ENCODE data around the gene FGGY. TPM values are rescaled to one million over a fixed set of nuclear protein-coding genes. Genes with fewer than 3 reads are reported as not detected.
A peak's percentile ranks its signal among the peaks of the same experiment; 100 is the strongest.

Gene FGGY
- total RNA-seq, 2 experiments from 2014 or later, result 11.9 to 13.6 TPM

- CTCF ChIA-PET, result no interaction called here
- DNase-seq (no peak), ATAC-seq (peak; percentile 20)
- intact Hi-C loops (cut with micrococcal nuclease), result no loop called here
- no peak overlapping the region for H3K4me3 Mint-ChIP-seq
- H3K36me3 Mint-ChIP-seq (ENCODE audit: low read depth), result no peaks in the 10 kb centered on the region
- TF ChIP-seq CTCF (IDR thresholded peaks at IDR 0.05), result no peak
- no peaks in the 10 kb centered on the region for H3K27me3 Mint-ChIP-seq
- H3K27ac Mint-ChIP-seq, result no peak overlapping the region
- no peaks in the 10 kb centered on the region for H3K9me3 Mint-ChIP-seq
- H3K4me1 Mint-ChIP-seq (ENCODE audit: low read depth), result peaks cover 7% of the 10 kb centered on the region
- POLR2A ChIA-PET, result no interaction called here
These were observed 112.7 kb downstream of the FGGY start for GRCh38 chr1:59409549-59409948.

DNA sequence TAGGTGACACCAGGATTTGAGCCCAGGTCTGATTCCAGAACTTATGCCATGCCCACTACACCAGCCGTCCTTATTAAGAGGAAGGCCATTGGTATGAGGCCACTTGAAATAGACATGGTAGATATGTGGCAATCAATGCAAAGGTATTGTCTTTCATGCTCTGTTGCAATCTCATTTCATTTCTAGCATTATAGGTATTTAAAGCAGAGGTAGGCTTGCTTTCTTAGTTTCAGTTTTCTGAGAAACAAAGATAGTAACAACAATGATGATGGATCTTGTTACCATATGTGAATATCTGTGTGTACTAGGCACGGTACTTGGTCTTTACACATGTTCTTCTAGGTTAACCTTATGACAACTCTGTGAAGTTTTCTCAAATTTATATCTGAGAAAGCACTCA, 113.1 kb downstream of the FGGY start:
- H3K27me3 Mint-ChIP-seq, result no peaks in the 10 kb centered on the region

GRCh38 chr1:59410457-59410856, 113.6 kb downstream of the FGGY start:
- DNase-seq, result no peak
- no peak overlapping the region for H3K4me3 Mint-ChIP-seq
- POLR2A ChIA-PET, result no interaction called here
- no peaks in the 10 kb centered on the region for H3K27me3 Mint-ChIP-seq
- H3K36me3 Mint-ChIP-seq (ENCODE audit: low read depth), result no peaks in the 10 kb centered on the region
- H3K9me3 Mint-ChIP-seq, result no peaks in the 10 kb centered on the region
- no peak for ATAC-seq
- intact Hi-C loops (cut with micrococcal nuclease), result no loop called here
- H3K27ac Mint-ChIP-seq, result no peak overlapping the region
- H3K4me1 Mint-ChIP-seq (ENCODE audit: low read depth), result peaks cover 7% of the 10 kb centered on the region
- TF ChIP-seq CTCF (IDR thresholded peaks at IDR 0.05), result no peak
- CTCF ChIA-PET, result no interaction called here

More for the DNA sequence above, 113.1 kb downstream of the FGGY start:
- POLR2A ChIA-PET, result no interaction called here
- H3K4me1 Mint-ChIP-seq (ENCODE audit: low read depth), result peaks cover 7% of the 10 kb centered on the region
- no peak for TF ChIP-seq CTCF (IDR thresholded peaks at IDR 0.05)
- H3K27ac Mint-ChIP-seq, result no peak overlapping the region
- no peaks in the 10 kb centered on the region for H3K9me3 Mint-ChIP-seq
- H3K4me3 Mint-ChIP-seq, result no peak overlapping the region
- intact Hi-C loops (cut with micrococcal nuclease), result no loop called here
- ATAC-seq (peak; percentile 39), DNase-seq (no peak)
- CTCF ChIA-PET, result no interaction called here
- no peaks in the 10 kb centered on the region for H3K36me3 Mint-ChIP-seq (ENCODE audit: low read depth)

DNA sequence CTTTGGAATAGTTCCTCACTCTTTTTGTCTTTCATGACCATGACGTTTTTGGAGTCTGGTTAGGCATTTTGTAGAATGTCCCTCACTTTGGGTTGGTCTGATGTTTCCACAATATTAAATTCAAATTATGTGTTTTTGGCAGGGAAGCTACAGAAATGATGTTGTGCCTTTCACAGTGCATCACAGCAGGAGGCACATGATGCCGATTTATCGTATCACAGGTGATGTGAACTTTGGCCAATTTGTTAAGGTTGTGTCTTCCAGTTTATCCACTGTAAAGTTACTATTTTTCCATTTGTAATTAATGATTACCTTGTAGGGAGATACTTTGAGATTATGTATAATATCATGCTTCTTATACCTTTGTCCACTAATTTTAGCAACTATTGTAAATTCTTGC, 114.3 kb downstream of the FGGY start:
- no peak for DNase-seq
- H3K4me1 Mint-ChIP-seq (ENCODE audit: low read depth), result peaks cover 7% of the 10 kb centered on the region
- CTCF ChIA-PET, result no interaction called here
- no peak overlapping the region for H3K4me3 Mint-ChIP-seq
- no peaks in the 10 kb centered on the region for H3K27me3 Mint-ChIP-seq
- intact Hi-C loops (cut with micrococcal nuclease), result no loop called here
- no peak overlapping the region for H3K27ac Mint-ChIP-seq
- H3K36me3 Mint-ChIP-seq (ENCODE audit: low read depth), result no peaks in the 10 kb centered on the region
- H3K9me3 Mint-ChIP-seq, result no peaks in the 10 kb centered on the region
- no peak for TF ChIP-seq CTCF (IDR thresholded peaks at IDR 0.05)
- POLR2A ChIA-PET, result no interaction called here
- no peak for ATAC-seq

- ChIA-PET POLR2A (no interaction called here), CTCF (no interaction called here)
- intact Hi-C loops (cut with micrococcal nuclease), result no loop called here
- H3K4me1 Mint-ChIP-seq (ENCODE audit: low read depth), result peaks cover 7% of the 10 kb centered on the region
- no peak for DNase-seq
- TF ChIP-seq CTCF (IDR thresholded peaks at IDR 0.05), result no peak
- no peak overlapping the region for H3K27ac Mint-ChIP-seq
- no peaks in the 10 kb centered on the region for H3K9me3 Mint-ChIP-seq
- H3K36me3 Mint-ChIP-seq (ENCODE audit: low read depth), result no peaks in the 10 kb centered on the region
- ATAC-seq, result no peak
- no peaks in the 10 kb centered on the region for H3K27me3 Mint-ChIP-seq
- H3K4me3 Mint-ChIP-seq, result no peak overlapping the region
These were observed 115.9 kb downstream of the FGGY start for GRCh38 chr1:59412718-59413326.
